LNCaP clone FGC (cell line): ENCODE data around the gene TRHDE.

Source experiments
- DNase-seq: peaks from one replicate; pipeline ENCODE4 v3.0.0-alpha.2; 2011; ENCODE audit warnings: low read depth
- H3K4me3 ChIP-seq: 2 replicates; pipeline ENCODE4 v1.5.1; 2011; ENCODE audit warnings: mild to moderate bottlenecking, low read depth, low read length, control low read depth
- CTCF ChIP-seq: IDR thresholded peaks from 2 replicates; pipeline ENCODE4 v1.5.1; 2012; ENCODE audit warnings: mild to moderate bottlenecking; ENCODE audit not compliant: control insufficient read depth, insufficient read depth; ENCODE audit errors: extremely low read depth

The TRHDE gene

GRCh38 chr12:72468505-72468904, 196.3 kb downstream of the TRHDE start:
- no peak for DNase-seq
- TF ChIP-seq CTCF, result no peak
- no peak overlapping the region for H3K4me3 ChIP-seq

- no peak for TF ChIP-seq CTCF
- H3K4me3 ChIP-seq, result no peak overlapping the region
- no peak for DNase-seq
Measured at GRCh38 chr12:72471806-72472205, 199.6 kb downstream of the TRHDE start.

- no peak for TF ChIP-seq CTCF
- no peak overlapping the region for H3K4me3 ChIP-seq
- DNase-seq, result no peak
Measured at GRCh38 chr12:72472350-72472749, 200.2 kb downstream of the TRHDE start.

- DNase-seq, result no peak
- H3K4me3 ChIP-seq, result no peak overlapping the region
- TF ChIP-seq CTCF, result no peak
Measured at GRCh38 chr12:72476301-72476700, 204.1 kb downstream of the TRHDE start.

GRCh38 chr12:72485017-72485701, 213.0 kb downstream of the TRHDE start:
- H3K4me3 ChIP-seq, result no peak overlapping the region
- no peak for DNase-seq
- no peak for TF ChIP-seq CTCF

GRCh38 chr12:72491426-72491825, 219.3 kb downstream of the TRHDE start:
- no peak for TF ChIP-seq CTCF
- DNase-seq, result no peak

GRCh38 chr12:72493407-72493806, 221.2 kb downstream of the TRHDE start:
- no peak for DNase-seq
- no peak for TF ChIP-seq CTCF
- no peak overlapping the region for H3K4me3 ChIP-seq

More at GRCh38 chr12:72491426-72491825, 219.3 kb downstream of the TRHDE start:
- H3K4me3 ChIP-seq, result no peak overlapping the region
